GM19328 (cell line): ENCODE data around the gene ACSL3.

Experiments used
- ATAC-seq: cut with Tn5 transposase; IDR thresholded peaks from one replicate; pipeline ENCODE4 v1.9.1; 2021; ENCODE audit warnings: mild to moderate bottlenecking, moderate library complexity; ENCODE audit not compliant: unreplicated experiment

The ACSL3 gene

DNA sequence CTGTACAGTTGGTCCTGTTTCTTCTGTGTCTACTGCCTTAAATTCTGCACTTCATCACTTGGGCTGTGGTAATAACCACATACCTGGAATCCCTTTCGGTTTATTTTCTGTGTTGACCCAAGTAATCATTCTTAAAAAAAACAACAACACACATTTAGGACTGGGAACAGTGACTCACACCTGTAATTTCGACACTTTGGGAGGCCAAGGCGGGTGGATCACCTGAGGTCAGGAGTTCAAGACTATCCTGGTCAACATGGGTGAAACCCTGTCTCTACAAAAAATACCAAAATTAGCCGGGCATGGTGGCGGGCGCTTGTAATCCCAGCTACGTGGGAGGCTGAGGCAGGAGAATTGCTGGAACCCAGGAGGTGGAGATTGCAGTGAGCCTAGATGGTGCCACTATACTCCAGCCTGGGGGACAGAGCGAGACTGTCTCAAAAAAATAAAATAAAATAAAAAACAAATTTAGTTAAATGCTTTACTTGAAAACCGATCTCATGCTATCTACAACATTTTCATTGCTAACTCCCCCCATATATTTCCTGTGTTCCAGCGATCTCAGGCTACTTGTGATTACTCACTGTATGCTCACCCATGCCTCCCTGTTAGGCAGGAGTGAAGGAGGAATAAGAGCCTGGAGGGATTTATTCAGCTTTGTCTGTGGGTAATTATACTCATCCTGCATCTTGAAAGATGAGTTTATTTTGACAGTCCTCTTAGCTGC is 18.2 kb downstream of the ACSL3 start:
- no peak for ATAC-seq

- no peak for ATAC-seq
Observed at GRCh38 chr2:222879604-222879933, 18.7 kb downstream of the ACSL3 start.

GRCh38 chr2:222882484-222882928 is 21.7 kb downstream of the ACSL3 start:
- ATAC-seq: no peak

DNA sequence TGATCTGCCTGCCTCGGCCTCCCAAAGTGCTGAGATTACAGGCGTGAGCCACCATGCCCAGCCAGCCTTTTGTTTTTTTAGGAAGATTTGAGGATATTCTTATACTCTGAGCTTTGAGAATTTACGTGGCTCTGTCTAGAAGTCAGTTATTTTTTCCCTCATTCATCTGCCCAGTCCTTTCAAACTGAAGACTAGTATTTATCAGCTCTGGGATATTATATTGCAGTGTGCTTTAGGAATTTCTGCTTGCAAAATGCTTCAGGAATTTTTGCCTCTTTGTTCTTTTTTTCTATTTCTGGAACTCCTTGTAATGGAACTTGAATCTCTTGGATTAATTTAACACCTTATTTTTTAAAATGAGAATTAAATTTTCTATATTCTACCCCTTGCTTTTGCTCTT is 22.6 kb downstream of the ACSL3 start:
- no peak for ATAC-seq

- ATAC-seq: no peak
Observed at GRCh38 chr2:222884114-222884771, 23.4 kb downstream of the ACSL3 start.

- no peak for ATAC-seq
Observed at GRCh38 chr2:222884805-222885424, 24.1 kb downstream of the ACSL3 start.

DNA sequence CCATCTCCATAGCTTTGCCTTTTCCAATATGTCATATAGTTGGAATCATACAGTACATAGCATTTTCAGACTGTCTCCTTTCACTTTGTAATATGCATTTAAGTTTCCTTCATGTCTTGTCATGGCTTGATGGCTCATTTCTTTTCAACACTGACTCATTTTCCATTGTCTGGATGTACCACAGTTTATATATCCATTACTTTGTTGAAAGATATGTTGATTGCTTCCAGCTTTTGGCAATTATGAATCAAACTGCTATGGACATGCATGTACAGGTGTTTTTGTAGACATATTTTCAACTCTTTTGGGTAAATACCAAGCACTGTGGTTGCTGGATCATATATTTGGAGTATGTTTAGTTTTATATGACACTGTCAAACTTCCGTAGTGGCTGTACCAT is 26.3 kb downstream of the ACSL3 start:
- no peak for ATAC-seq

- no peak for ATAC-seq
Observed at GRCh38 chr2:222888716-222889115, 27.9 kb downstream of the ACSL3 start.

DNA sequence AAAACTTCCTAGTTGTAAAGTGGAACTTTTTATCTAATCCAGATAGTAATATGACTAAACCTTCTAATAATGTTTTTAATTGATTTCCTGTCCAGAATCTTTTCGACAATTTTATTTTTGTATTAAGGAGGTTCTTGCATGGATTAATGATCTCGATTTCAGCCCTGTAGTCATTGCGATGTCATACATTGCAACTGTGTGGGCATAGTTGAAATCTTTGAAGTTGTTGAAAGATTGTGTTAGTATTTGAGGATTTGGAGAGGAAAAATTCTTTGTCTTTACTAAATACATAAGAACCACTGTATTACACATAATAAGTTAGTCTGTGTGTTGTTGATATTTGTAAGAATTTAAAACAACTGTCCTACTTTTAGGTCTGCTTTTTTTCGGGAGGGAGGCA is 31.1 kb downstream of the ACSL3 start:
- no peak for ATAC-seq

- no peak for ATAC-seq
Observed at GRCh38 chr2:222892321-222892720, 31.5 kb downstream of the ACSL3 start.

DNA sequence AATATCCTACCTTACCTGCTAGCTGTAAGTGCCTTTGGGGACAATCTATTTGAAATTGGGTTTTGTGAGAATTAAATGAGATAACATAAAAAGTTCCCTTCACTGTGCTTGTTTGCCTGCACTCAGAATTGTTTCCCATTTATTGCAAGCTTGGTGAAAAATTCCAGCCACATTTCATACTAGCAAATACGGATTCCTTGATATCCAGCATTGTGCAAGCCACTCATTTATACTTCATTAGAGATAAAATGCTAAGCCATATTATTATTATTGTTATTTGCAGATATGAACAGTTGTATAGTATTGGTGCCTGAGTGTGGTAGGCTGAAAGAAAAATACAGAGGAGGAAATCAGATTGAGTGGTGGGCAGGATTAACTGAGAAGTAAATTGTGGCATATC is 31.9 kb downstream of the ACSL3 start:
- ATAC-seq: no peak

- no peak for ATAC-seq
Observed at GRCh38 chr2:222893716-222894115, 32.9 kb downstream of the ACSL3 start.

DNA sequence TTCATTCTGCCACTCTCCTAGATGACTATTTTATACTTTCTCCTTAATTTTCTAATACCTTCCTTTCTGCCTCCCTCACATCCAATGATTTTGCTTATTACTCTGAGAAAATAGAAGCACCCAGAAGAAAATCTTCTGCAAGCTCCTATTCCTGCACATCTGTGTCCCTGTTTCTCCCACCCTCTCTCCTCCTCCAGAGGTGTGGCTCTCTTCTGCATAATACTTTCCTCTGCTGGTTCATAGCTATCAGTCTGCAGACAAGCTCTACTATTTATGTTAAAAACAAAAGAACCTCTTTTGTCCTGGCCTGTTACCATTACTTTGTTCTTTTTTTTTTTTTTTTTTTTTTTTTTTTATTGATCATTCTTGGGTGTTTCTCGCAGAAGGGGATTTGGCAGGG is 34.3 kb downstream of the ACSL3 start:
- ATAC-seq: no peak

GRCh38 chr2:222897898-222898297 is 37.1 kb downstream of the ACSL3 start:
- no peak for ATAC-seq

GRCh38 chr2:222899413-222900181 is 38.8 kb downstream of the ACSL3 start:
- ATAC-seq: no peak

DNA sequence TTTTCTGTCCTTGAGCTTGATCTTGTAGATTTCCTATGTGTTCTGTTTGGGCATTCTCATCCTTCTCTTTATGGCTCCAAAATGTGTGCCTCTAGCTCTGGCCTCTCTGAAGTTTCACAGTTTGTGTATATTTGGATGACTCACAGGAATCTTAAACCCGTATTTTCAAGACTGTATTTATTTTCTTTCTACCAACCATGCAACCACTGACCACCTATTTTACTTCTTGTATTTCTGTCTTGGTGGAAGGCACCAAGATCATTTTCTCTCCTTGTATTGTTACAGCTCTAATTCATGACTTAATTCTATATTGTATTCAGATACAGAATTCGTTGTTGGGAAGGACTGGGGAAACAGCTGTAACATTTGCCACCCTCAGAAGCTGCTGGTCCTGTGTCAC is 39.5 kb downstream of the ACSL3 start:
- ATAC-seq: no peak

DNA sequence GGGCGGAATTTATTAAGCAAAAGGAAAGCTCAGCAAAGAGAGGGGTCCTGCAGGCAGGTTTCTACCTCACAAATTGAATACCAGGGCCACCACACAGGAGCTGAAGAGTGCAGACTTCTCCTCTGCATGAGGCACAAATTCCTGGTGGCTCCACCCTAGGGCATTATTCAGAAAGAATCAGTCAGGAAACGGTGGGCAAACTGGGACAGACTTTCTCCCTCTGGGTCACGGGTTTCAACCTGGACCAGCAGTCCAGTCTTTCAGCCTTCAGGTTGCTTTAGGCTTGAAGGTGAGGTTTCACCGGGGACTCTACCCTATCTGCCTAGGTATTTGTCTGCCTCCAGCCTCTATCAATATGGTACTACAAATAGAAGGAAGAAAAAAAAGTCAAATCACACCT is 41.8 kb downstream of the ACSL3 start:
- no peak for ATAC-seq

DNA sequence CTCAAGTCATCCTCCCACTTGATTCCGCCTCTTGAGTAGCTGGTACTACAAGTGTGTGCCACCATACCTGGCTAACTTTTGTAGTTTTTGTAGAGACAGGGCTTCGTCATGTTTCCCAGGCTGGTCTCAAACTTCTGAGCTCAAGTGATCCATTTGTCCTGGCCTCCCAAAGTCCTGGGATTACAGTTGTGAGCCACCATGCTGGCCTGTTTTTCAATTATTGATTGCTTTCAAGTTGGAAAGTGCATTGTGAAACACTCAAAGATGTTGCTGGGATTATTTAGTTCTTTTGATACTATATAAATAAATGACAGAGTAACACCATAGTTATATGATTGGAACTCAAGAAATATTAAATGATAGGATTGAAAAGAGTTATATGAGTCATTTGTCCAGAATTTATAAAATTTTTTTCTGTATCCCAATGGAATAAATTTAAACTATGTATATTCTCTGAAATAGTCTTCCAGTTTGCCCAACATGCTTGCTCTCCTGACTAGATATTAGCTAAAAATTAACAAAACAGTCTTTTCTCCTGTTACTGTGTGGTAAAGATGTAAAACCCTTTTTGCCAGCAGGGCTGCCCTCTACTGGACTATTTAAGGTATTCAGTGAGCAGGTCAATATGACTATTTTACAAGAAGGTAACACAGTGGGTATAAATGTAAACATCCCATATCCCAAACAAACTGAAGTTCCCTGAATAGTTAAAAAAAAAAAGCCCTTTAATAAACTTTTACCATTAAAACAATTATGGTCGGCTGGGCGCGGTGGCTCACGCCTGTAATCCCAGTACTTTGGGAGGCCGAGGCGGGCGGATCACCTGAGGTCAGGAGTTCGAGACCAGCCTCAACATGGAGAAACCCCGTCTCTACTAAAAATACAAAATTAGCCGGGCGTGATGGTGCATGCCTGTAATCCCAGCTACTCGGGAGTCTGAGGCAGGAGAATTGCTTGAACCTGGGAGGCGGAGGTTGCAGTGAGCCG is 42.7 kb downstream of the ACSL3 start:
- peak; percentile 63 for ATAC-seq

GRCh38 chr2:222904557-222905258 is 43.9 kb downstream of the ACSL3 start:
- no peak for ATAC-seq

- ATAC-seq: no peak
Observed at GRCh38 chr2:222907048-222907447, 46.2 kb downstream of the ACSL3 start.
